NOMO-1 treated with dmso at 0.1 percent for 144 hours (cell line): Measurements from ENCODE around the gene TMEM44.
A peak's percentile ranks its signal among the peaks of the same experiment; 100 is the strongest.
"Not testable (repeated sequence)": the region's sequence is repeated elsewhere in the genome, so short reads cannot be mapped to it uniquely, and the experiment has no call there.

Source experiments
- DNase-seq: peaks from one replicate; lab custom pipeline; 2025; ENCODE audit not compliant: unreplicated experiment; lab: John Stamatoyannopoulos, UW

TMEM44 gene

DNA sequence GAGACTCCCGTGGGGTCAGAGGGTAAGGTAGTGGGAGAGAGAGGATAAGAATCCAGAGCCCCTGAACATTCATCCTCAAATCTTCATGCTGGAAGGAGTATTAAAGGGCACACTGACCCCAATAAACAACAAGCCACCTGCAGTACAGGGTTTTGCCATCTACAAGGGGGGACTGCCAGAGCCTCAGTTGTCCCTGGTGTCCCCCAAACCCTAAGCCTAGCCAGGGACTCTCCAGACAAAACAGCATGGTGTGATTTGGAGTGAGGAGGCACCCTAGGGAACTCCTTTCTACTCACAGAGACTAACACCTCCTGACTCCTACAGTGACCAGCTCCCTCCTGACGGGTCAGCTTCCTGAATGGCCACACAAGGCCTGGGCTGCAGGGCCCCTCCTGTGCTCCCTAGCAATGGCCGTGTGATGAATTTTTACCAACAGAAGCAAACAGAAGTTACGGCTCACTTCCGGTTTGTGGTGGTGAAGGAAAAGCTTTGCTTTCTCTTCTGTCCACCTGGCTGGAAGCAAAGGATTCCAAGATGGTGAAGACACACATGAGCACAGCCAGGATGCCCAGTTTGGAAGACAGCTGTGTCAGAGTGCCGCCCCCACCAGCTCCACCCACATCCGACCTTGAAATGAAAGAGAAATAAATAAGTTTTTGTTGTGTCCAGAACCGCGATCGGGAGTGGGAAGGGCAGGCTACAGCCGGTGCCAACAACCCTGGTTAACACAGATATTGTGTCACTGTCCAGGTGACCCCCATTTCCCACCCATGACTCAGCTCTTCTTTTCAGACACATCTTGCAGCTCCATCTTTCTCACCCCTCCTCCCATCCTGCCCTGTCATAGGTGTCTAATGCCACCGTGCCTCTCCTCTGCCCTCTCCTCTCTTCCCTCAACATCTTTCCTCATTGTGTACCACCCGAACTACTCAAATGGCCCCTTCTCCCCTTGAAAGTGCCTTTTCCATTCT, 76.8 kb downstream of the TMEM44 start:
- DNase-seq = peak; percentile 29

DNA sequence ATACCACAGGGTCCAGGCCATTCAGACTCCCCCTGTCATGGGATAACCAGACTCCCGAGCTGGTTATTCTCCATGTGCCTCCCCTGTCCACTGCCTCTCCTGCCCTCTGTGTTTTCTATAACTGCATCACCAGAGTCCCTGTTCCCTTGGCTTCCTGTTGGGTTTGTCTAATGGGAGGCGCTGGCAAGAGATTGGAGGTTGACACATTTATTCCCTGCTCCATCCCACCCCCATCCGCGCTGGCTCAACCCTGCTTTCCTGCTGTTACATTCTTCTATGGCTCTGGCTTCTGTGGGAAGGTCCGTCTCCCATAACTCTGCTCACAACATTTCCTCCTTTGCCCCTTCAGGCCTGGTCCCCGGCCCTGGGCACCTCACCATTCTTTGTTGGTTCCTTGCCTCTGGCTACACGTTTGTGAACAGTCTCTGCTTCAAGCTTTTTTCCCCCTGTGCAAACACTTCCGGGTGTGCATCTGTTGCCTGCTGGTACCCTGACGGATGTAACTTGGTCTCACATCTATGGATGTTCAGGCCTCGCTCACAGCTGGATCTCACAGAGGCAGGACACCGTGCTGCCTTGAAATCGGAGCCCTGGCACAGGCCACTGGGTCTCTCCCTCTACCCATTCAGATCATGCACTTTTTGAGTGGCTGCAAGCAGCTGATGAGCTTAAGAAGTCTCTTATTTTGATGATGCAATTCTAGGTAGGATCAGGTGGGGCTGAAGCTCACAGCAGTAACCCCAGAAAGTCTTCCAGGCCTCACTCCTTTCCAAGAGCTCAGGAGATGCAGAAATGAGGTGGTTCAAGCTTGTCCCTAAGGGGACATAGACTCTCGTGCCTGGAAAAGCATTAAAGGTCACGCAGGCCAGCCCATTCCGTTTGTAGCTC, 77.8 kb downstream of the TMEM44 start:
- DNase-seq = no peak

DNA sequence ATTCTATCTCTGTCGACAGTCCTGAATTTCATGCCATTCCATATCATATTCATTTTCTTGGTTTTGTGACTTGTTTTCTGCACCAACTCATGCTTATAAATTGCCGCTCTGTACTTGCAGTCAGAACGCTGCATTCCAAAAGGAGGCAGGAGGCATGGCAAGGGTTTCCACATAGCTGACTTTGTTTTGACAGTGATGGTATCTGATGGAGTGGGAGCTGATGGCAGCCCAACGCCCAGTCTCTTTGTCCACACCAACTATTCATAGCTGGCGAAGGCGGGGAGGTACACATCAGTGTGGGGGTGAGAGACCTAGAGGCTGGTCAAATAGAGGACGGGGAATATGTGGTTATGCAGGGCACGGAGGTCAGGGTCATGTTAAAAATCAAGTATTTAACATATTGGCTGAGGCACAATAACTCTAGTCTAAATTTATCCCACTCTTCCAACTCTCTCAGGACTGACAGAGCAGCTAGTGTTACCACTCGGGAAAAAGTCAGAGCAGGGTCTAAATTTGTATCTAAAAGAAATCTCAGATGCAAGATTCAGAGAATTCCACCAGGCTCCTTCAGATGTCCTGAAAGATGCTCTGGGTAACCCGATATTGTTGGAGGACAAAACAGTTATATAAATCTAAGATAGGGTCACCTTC, 78.6 kb downstream of the TMEM44 start:
- DNase-seq = no peak

DNA sequence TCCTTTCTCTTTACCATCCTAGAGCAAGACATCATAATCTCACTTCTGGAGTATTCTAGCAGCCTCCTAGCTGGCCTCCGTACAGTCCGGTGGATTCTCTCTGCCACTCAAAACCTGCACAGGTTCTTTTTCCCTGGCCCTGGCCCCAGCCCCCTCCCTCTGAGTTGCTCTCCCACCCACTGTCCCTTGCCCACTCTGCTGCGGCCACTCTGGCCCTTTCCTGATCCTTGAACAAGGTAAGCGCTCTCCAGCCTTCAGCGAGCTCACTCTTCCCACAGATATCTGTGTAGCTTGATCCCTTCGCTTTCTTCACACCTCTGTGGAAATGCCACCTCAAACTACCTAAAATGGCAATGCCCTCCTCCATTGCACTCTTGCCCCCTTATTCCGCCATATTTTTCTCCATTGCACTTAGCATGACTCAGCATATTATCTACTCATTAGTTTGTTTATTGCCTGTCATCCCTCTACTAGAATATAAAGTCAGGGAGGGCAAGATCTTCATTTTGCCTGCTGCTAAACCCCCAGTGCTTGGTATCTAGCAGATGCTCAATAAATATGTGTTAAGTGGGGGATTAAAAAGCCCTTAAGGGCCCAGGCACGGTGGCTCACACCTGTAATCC, 80.8 kb downstream of the TMEM44 start:
- no peak for DNase-seq

DNA sequence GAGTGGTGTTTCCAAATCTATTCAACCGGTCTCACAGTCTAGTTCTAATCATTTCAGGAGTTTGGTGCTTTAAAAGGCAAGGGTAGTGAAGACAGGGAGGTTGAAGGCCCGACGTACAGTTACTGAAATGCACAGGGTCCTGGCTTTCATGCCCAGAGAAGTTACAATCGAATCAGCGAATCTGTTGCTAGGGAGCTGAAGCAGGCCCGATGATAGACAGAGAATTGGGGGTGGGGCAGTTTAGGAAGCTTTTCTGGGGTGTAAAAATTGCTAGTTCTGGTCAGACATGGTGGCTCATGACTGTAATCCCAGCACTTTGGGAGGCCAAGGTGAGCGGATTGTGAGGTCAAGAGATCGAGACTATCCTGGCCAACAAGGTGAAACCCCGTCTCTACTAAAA, 83.4 kb downstream of the TMEM44 start:
- DNase-seq = no peak

DNA sequence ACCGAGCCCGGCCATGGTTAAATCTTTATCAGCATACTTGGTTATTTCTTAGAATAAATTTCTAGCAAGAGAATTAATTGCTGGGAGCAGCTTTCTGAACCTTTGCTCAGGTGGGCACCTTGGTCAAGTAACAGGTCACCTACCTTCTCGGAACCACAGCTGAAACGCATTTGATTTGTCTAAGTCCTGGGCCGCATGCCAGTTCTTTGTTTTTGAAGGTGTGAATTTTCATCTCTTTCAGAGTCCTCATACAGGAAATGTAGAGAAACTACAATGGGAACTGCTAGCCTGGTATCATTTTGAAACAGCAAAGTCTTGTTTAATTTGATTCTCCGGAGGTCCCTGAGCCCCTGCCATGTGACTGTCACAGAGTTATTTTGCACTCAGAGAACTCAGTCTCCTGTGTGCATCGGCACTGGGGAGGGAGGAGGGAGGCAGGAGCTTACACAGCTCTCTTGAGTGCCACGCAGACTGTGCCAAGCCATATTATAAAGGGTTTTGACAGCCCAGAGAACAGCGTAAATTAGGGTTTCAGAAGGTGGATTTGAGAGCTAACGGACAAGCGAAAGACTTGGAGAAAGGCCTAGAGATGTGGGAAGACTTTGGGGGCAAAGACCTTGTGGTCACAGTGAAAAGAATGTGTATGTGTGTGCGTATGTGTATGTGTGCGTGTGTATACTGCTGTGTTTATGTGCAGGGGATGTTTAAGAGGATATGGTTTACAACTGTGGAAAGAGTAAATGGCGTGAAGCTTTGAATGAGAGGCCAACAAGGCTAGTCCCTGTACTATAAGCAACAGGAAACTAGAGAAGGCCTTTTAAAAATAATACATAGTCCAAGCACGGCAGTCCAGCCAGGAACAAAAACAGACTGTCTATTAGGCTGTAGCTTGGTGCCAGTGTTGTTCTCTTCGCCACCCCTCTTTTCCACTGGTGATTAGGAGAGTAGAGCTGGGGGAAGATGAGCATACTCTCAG, 84.6 kb downstream of the TMEM44 start:
- DNase-seq = no peak

DNA sequence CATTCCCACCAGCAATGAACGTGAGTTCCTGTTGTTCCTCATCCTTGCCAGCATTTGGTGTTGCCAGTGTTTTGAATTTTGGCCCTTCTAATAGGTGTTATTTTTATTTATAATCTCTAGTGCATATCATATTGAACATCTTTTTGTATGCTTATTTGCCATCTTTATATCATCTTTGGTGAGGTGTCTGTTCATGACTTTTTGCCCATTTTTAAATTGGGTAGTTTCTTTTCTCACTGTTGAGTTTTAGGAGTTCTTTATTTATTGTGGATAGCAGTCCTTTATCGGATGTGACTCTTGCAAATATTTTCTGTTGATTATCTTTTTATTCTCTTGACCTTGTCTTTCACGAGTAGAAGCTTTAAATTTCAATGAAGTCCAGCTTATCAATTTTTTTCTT, 86.2 kb downstream of the TMEM44 start:
- DNase-seq = no peak

DNA sequence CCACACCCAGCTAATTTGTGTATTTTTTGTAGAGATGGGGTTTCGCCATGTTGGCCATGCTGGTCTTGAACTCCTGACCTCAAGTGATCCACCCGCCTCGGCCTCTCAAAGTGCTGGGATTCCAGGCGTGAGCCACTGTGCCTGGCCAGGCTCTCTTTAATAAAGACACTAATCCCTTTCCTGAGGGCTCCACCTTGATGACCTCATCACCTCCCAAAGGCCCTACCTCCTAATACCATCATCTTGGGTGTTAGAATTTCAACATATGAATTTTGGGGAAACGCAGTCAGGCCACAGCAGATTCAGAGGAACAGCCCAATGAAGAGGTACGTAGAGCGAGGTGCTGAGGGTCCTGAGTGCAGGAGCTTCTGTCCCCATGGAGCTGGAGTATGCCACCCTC, 87.7 kb downstream of the TMEM44 start:
- not testable (repeated sequence) for DNase-seq

DNA sequence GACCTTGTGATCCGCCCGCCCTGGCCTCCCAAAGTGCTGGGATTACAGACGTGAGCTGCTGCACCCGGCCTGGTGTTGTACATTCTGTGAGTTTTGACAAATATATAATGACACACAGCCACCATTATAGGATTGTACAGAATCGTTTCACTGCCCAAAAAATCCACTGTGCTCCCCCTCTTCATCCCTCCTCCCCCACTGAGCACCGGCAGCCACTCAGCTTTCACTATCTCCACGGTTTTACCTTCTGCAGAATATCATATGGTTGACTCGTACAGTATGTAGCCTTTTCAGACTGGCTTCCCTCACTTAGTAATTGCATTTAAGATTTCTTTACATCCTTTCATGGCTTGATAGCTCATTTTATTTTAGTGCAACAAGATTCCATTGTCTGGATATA, 89.7 kb downstream of the TMEM44 start:
- DNase-seq = no peak

DNA sequence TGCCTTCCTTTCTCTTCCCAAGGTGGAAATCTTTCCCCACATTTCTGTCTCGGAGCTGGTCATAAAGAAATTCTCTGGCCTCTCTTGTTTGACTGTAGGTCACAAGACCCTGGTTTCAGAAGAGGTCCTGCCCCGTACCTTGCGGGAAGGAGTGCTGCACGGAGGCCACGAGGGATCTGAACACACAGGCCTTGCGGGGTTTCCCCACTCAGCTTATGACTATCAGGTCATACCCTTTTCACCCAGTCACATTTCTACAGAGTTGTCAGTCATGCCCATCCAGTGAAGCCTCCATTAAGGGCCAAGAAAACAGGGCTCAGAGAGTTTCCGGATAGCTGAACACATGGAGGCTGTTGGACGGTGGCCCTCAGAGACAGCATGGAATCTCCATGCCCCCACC, 91.7 kb downstream of the TMEM44 start:
- no peak for DNase-seq

DNA sequence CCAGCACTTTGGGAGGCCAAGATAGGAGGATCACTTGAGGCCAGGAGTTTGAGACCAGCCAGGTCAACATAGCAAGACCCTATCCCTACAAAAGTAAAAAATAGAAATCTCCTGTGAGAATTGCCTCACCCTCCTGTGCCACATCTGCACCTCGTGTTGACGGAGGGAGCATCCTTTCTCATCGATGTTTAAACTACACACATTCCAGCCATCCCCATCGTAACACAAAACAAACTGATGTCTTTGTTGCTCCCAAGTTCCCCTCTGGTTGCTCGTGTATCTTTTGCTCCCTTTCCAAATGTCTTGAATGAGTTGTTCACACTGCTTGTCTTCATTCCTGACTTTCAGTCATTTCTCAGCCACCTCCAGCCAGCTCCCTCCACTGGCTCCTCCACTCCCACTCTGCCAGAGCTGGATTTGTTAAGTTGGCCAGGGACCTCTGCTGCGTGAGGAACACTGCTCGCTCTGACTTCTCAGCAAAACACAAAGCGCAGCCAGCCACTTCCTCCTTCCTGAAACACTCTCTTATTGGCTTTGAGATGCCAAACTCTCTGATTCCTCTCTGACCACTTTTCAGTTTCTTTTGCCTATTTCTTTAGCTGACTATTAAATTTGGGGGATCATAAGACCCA, 92.8 kb downstream of the TMEM44 start:
- peak; percentile 38 for DNase-seq

DNA sequence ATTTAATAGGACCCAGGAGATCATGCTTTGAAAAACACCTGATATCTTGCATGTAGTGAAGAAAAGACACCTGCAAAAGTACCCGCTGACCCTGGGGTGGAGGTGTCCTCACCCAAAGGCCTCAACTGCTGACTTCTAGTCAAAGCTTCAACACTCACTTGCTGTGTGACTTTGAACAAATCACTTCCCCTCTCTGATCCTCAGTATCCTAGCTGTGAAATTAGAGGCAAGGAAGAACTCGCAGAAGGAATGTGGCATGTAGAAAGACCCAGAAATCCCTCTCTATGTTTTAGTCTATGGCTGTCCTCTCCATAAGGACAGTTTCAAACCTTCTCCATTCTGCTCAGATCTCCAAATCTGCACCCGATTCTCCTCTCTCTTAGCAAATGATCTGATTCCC, 93.7 kb downstream of the TMEM44 start:
- DNase-seq = no peak

DNA sequence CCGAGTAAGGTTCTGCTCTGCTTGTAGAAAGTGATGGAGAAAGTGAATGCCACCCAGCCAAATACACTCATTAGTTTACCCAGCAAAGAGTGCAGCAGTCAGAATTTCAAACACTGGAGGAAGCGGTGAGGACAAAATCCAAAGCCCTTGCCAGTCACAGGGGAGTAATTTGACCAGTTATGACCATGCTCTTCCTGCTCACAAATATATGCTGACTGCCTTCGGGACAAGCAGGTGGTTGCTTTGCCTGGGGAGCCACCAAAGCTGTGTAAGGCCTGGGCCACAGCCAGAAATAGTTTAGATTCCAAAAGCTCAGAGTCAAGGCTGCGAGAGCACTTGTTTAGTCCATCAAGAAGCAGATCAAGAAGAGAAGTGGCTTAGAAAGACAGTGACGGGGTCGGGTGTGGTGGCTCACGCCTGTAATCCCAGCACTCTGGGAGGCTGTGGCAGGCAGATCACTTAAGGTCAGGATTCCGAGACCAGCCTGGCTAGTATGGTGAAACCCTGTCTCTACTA, 95.4 kb downstream of the TMEM44 start:
- DNase-seq = no peak
